ENCODE results near the gene HSPB7. TPM values are rescaled to one million over a fixed set of nuclear protein-coding genes. Genes with fewer than 3 reads are reported as not detected.
"Not testable (repeated sequence)": the region's sequence is repeated elsewhere in the genome, so short reads cannot be mapped to it uniquely, and the experiment has no call there.

The HSPB7 gene
- total RNA-seq, 2 experiments from 2014 or later = not detected

- H3K36me3 Mint-ChIP-seq (ENCODE audit: low read depth); H3K27me3 Mint-ChIP-seq (ENCODE audit: low read depth); H3K4me1 Mint-ChIP-seq (ENCODE audit: low read depth); DNase-seq; H3K9me3 Mint-ChIP-seq; H3K27ac Mint-ChIP-seq; H3K4me3 Mint-ChIP-seq: not testable (repeated sequence)
- CTCF ChIA-PET = interaction anchor here (0.6 to 3.2 kb wide), 8 partner anchors 12 to 265 kb away, joined by 3 to 17 read pairs (median 4); partner anchors contain the start of genes CLCNKB and SRARP
- intact Hi-C loops (cut with micrococcal nuclease) = loop anchor here (1.0 kb wide), 1 partner anchor 24 kb away; no protein-coding TSS in a partner anchor
These were observed 39.6 kb upstream of the HSPB7 start for GRCh38 chr1:16057314-16057915.

DNA sequence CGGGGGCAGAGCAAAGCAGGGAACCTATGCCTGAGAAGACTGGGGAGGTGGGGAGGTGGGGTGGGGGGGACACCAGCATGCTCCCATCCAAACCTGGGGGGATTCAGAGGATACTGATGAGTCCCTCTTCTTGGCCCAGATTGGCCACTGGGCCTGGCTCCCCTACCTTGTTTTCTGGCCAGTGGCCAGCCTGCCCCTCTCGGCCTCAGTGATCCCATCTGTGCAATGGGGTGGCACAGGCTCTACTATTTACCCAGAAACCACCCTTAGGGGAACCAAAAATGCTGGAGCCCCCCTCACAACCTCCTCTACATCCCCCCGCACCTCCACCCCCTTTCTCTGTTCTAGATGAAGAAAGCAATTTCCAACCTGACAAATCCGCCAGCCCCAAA lies 38.7 kb upstream of the HSPB7 start:
- H3K4me1 Mint-ChIP-seq (ENCODE audit: low read depth); H3K9me3 Mint-ChIP-seq; H3K27ac Mint-ChIP-seq; H3K27me3 Mint-ChIP-seq (ENCODE audit: low read depth); H3K36me3 Mint-ChIP-seq (ENCODE audit: low read depth); DNase-seq; H3K4me3 Mint-ChIP-seq: not testable (repeated sequence)
- intact Hi-C loops (cut with micrococcal nuclease) = loop anchor here (1.0 kb wide), 4 partner anchors 47 to 264 kb away; no protein-coding TSS in a partner anchor
- CTCF ChIA-PET = interaction anchor here (0.6 to 3.2 kb wide), 8 partner anchors 11 to 265 kb away, joined by 3 to 17 read pairs (median 4); partner anchors contain the start of gene SRARP

GRCh38 chr1:16055613-16056520 lies 38.0 kb upstream of the HSPB7 start:
- Mint-ChIP-seq H3K27ac (no peak overlapping the region), H3K4me3 (no peak overlapping the region), H3K4me1 (ENCODE audit: low read depth) (peaks cover 2% of the 10 kb centered on the region), H3K36me3 (ENCODE audit: low read depth) (no peaks in the 10 kb centered on the region), H3K9me3 (no peaks in the 10 kb centered on the region), H3K27me3 (ENCODE audit: low read depth) (no peaks in the 10 kb centered on the region)
- DNase-seq = peak; percentile 93
- intact Hi-C loops (cut with micrococcal nuclease) = loop anchor here (1.0 kb wide), 4 partner anchors 47 to 264 kb away; no protein-coding TSS in a partner anchor
- CTCF ChIA-PET = interaction anchor here (0.6 to 3.9 kb wide), 9 partner anchors 10 to 264 kb away, joined by 3 to 23 read pairs (median 4); partner anchors contain the start of gene SRARP

DNA sequence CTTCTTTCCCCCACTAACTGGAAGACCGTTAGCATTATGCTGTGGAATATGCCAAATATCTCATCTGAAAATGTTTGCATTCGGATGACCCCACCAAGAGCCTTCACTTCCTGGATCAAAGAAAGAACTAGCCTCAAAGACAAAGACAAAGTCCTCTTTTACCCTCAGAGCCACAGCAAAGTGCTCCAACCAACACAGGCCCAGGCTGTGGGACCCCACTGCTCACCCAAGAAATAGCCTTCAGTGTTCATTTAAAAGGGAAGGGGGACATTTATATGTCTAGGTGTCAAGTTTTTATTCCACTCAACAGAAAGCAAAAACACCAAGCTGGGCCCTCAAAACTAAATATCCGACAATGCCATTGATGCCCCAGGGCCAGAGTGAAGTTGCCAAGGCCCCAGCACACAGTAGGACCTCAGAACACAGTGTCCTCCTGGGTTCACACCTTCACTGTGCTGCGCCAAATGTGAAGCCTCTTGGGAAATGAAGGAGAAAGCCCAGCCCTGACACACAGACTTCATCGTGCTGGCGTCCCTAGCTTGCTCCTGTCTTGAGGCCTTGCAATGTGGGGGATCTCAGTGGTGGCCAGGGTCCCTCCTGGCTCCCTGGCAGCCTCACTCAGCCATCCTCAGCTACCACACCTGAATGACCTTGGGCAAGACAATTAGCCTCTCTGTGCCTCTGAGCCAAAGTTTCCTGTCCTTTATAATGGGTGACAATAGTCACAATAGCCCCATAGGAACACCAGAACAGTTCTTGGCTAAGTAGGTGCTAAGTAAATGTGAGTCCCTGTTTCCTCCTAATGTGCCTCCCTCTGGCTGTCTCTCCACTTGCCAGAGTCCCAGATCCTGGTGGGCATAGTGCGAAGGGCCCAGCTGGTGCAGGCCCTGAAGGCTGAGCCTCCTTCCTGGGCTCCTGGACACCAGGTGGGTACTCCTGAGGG lies 37.0 kb upstream of the HSPB7 start:
- no peak for DNase-seq
- CTCF ChIA-PET = interaction anchor here (0.6 to 3.9 kb wide), 9 partner anchors 9 to 263 kb away, joined by 3 to 23 read pairs (median 4); no protein-coding TSS in a partner anchor
- Mint-ChIP-seq H3K27me3 (ENCODE audit: low read depth) (no peaks in the 10 kb centered on the region), H3K36me3 (ENCODE audit: low read depth) (no peaks in the 10 kb centered on the region), H3K27ac (no peak overlapping the region), H3K9me3 (no peaks in the 10 kb centered on the region), H3K4me1 (ENCODE audit: low read depth) (peaks cover 2% of the 10 kb centered on the region), H3K4me3 (no peak overlapping the region)
- intact Hi-C loops (cut with micrococcal nuclease) = no loop called here

- Mint-ChIP-seq H3K27me3 (ENCODE audit: low read depth) (no peaks in the 10 kb centered on the region), H3K4me3 (no peak overlapping the region), H3K4me1 (ENCODE audit: low read depth) (peaks cover 4% of the 10 kb centered on the region), H3K36me3 (ENCODE audit: low read depth) (no peaks in the 10 kb centered on the region), H3K9me3 (no peaks in the 10 kb centered on the region), H3K27ac (no peak overlapping the region)
- DNase-seq = no peak
- intact Hi-C loops (cut with micrococcal nuclease) = no loop called here
- CTCF ChIA-PET = interaction anchor here (0.6 to 3.9 kb wide), 5 partner anchors 44 to 280 kb away, joined by 3 to 23 read pairs (median 12); no protein-coding TSS in a partner anchor
These were observed 36.1 kb upstream of the HSPB7 start for GRCh38 chr1:16053781-16054502.

DNA sequence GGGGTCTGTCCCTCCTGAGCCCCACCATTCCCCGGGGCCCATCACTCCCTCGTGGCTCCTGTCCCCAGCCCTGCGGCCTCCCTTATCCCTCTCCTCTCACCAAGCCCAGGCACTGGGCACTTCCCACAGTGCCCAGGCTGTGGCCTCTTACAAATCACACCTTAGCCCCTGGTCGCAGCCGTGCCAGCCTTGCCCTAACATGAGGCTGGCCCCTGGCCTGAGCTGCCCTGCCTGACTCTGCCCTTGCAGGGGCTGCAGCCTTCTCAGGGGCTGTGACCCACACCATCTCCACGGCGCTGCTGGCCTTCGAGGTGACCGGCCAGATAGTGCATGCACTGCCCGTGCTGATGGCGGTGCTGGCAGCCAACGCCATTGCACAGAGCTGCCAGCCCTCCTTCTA lies 34.1 kb upstream of the HSPB7 start:
- H3K27me3 Mint-ChIP-seq (ENCODE audit: low read depth); CTCF ChIA-PET; intact Hi-C loops (cut with micrococcal nuclease): not testable (repeated sequence)

GRCh38 chr1:16051039-16051438 lies 33.2 kb upstream of the HSPB7 start:
- Mint-ChIP-seq H3K27me3 (ENCODE audit: low read depth) (no peaks in the 10 kb centered on the region), H3K4me1 (ENCODE audit: low read depth) (peaks cover 4% of the 10 kb centered on the region), H3K36me3 (ENCODE audit: low read depth) (no peaks in the 10 kb centered on the region), H3K9me3 (no peaks in the 10 kb centered on the region), H3K27ac (no peak overlapping the region), H3K4me3 (no peak overlapping the region)
- DNase-seq = no peak
- intact Hi-C loops (cut with micrococcal nuclease) = no loop called here
- CTCF ChIA-PET = interaction anchor here (0.6 kb wide), 1 partner anchor 774 kb away, joined by 3 read pairs; no protein-coding TSS in a partner anchor

More for the DNA sequence above, 34.1 kb upstream of the HSPB7 start:
- not testable (repeated sequence) for DNase-seq; H3K27ac Mint-ChIP-seq; H3K4me1 Mint-ChIP-seq (ENCODE audit: low read depth); H3K4me3 Mint-ChIP-seq; H3K36me3 Mint-ChIP-seq (ENCODE audit: low read depth); H3K9me3 Mint-ChIP-seq

DNA sequence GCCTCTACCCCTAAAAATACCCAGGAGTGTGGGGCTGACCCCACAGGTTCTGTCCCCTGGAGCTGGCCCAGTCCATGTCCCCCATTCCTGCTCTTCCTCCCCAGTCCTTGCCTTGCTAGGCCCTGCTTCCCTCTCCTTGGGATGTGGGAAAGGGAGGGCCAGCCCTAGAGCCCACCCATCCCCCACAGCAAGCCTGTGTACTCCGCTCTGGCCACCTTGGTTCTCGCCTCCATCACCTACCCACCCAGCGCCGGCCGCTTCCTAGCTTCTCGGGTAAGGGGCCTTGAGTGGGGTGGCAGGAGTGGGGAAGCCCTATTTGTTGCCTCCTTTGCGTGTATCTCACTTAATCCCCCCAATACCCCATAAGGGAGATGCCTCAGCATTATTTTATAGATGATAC lies 32.5 kb upstream of the HSPB7 start:
- H3K27me3 Mint-ChIP-seq (ENCODE audit: low read depth) = no peaks in the 10 kb centered on the region
- DNase-seq = no peak
- H3K9me3 Mint-ChIP-seq = no peaks in the 10 kb centered on the region
- intact Hi-C loops (cut with micrococcal nuclease) = no loop called here
- peaks cover 2% of the 10 kb centered on the region for H3K4me1 Mint-ChIP-seq (ENCODE audit: low read depth)
- no peak overlapping the region for H3K4me3 Mint-ChIP-seq
- CTCF ChIA-PET = interaction anchor here (0.6 kb wide), 1 partner anchor 17 kb away, joined by 3 read pairs; no protein-coding TSS in a partner anchor
- no peak overlapping the region for H3K27ac Mint-ChIP-seq
- H3K36me3 Mint-ChIP-seq (ENCODE audit: low read depth) = no peaks in the 10 kb centered on the region

DNA sequence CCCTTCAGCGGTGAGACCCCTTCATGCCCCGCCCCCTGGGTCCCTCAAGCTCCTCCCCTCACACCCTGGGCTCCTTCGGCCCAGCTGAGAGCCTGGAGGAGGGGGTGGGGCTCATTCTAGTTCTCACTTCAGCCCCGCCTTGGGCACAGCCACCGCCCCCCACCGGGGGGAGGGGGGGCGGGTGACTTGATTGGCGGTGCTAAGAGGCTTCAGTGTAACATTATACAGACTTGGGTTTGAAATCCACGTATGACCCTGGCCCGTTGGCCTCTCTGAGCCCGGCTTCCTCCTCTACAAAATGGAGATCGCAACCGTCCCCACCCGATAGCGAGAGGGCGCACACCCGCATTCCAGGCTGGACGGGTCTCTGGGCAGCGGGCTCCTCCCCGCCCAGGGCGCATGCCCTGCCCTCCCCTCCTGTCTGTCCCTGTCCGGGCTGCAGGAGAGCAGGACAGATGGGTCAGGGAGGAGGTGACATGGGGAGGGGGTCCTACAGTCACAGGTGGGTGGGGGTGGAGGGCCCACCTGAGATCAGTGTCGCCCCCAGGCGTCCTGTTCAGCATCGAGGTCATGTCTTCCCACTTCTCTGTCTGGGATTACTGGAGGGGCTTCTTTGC lies 30.8 kb upstream of the HSPB7 start:
- DNase-seq = peak; percentile 22
- Mint-ChIP-seq H3K4me3 (no peak overlapping the region), H3K4me1 (ENCODE audit: low read depth) (peaks cover 2% of the 10 kb centered on the region), H3K9me3 (no peaks in the 10 kb centered on the region), H3K27me3 (ENCODE audit: low read depth) (no peaks in the 10 kb centered on the region), H3K36me3 (ENCODE audit: low read depth) (no peaks in the 10 kb centered on the region), H3K27ac (no peak overlapping the region)
- CTCF ChIA-PET = no interaction called here
- intact Hi-C loops (cut with micrococcal nuclease) = no loop called here

- CTCF ChIA-PET = interaction anchor here (1.0 kb wide), 1 partner anchor 256 kb away, joined by 3 read pairs; no protein-coding TSS in a partner anchor
These were observed 30.1 kb upstream of the HSPB7 start for GRCh38 chr1:16047791-16048475.

More at GRCh38 chr1:16047791-16048475, 30.1 kb upstream of the HSPB7 start:
- no peak overlapping the region for H3K27ac Mint-ChIP-seq
- H3K27me3 Mint-ChIP-seq (ENCODE audit: low read depth) = no peaks in the 10 kb centered on the region
- no peak for DNase-seq
- no peaks in the 10 kb centered on the region for H3K36me3 Mint-ChIP-seq (ENCODE audit: low read depth)
- H3K9me3 Mint-ChIP-seq = no peaks in the 10 kb centered on the region
- no peak overlapping the region for H3K4me3 Mint-ChIP-seq
- intact Hi-C loops (cut with micrococcal nuclease) = no loop called here
- peaks cover 2% of the 10 kb centered on the region for H3K4me1 Mint-ChIP-seq (ENCODE audit: low read depth)

All from activated naive CD4-positive, alpha-beta T cell treated with anti-CD3 and anti-CD28 coated beads for 36 hours (primary cell).